Activated T-cell treated with anti-CD3 and anti-CD28 coated beads for 1 hour (primary cell): Measurements from ENCODE around the gene FBXL20.
"Not testable (repeated sequence)": the region's sequence is repeated elsewhere in the genome, so short reads cannot be mapped to it uniquely, and the experiment has no call there.

Experiments
- DNase-seq: peaks from one replicate; pipeline ENCODE4 v3.0.0-alpha.2; 2020; ENCODE audit warnings: low read depth

The FBXL20 gene

DNA sequence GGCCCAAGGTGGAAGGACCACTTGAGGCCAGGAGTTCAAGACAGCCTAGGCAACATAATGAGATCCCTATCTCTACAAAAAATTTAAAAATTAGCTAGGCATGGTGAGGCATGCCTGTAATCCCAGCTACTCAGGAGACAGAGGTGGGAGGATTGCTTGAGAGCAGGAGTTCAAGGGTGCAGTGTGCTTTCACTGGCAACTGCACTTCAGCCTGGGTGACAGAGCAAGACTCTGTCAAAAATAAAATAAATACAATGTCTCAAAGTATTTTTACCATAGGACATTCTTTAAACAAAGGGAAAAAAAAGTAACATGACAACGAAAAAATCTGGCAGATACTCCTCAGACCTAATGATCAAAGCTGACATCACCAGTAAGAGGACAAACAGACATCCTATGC is 72.6 kb downstream of the FBXL20 start:
- DNase-seq = no peak

DNA sequence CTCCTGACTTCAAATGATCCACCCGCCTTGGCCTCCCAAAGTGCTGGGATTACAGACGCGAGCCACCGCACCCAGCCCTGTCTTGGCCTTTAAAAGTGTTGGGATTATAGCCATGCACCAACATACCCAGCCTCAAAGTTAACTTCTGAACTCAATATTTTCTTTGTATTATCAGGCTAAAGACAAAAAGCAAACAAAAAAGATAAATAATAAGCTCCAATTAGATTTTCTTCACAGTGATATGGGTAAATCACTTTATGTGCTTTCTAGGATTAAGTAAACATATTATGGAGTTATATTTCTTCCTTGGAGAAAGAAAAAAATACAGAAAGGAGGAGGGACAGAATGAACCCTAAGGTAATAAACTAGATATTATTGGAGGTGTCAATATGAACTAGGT is 74.3 kb downstream of the FBXL20 start:
- DNase-seq = no peak

DNA sequence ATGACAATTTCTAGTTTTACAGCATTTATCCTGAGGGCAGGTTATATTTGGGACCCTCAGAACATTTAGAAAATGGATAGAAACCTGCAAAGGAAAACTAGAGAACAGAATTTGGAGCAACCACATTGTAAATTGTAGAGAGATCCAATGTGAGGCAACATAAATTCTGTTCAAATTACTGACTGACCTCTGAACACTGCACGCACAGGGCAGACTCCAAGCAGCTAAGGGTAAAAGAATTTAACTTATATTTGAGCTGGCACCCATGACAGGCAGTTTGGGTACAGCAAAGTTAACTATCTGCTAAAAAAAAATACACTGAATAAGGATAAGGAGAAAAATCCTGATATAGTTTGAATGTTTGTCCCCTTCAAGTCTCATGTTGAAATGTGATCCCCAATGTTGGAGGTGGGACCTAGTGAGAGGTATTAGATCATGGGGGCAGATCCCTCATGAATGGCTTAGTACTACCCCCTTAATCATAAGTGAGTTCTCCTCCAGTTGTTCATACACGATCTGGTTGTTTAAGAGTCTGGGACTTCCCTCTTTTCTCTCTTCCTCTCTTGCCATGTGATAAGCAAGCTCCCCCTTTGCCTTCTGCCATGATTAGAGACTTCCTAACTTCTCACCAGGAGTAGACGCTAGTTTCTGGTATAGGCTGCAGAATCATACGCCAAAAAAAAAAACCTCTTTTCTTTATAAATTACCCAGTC is 75.7 kb downstream of the FBXL20 start:
- no peak for DNase-seq

DNA sequence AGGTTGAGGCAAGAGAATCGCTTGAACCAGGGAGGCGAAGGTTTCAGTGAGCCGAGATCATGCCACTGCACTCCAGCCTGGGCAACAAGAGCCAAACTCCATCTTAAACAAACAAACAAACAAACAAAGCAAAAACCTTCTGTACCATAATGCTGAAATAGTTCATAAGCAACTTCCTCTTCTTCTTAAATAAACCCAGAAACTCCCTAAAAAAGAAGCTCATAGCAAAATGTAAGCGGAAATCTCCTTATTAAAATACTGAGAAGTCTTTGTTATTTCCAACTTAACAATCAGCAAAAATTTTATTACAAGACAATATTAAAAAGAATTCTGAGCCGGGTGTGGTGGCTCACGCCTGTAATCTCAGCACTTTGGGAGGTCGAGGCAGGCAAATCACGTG is 82.8 kb downstream of the FBXL20 start:
- DNase-seq = no peak

DNA sequence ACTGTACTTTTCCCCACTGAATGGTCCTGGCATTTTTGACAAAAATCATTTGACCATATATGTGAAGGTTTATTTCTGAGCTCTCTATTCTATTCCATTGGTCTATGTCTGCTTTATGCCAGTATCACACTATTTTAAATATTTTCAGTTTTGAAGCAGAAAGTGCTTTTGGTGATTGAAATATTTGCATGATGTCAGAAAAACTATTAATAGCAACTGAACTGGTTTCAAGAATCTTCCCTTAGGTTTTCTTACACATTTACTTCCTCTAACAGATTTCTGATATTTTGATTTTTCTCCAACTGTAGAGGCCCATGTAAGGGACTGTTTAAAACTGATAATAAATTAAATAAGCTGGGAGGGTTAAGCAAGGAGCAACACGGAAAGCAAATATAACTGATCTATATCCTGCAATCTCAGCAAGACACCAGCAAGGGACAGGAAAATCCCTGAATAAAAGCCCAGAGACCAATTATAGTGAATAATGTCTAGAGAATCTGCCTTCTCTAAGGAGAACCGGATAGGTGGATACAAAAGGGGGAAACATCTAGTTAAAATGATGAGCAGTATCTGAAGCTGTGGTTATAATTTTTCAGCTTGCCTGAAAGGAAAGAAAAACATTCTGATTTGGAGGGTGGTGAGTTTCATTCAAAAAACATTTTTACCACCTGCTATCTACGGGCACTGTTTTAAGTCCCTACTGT is 94.8 kb downstream of the FBXL20 start:
- DNase-seq = no peak

DNA sequence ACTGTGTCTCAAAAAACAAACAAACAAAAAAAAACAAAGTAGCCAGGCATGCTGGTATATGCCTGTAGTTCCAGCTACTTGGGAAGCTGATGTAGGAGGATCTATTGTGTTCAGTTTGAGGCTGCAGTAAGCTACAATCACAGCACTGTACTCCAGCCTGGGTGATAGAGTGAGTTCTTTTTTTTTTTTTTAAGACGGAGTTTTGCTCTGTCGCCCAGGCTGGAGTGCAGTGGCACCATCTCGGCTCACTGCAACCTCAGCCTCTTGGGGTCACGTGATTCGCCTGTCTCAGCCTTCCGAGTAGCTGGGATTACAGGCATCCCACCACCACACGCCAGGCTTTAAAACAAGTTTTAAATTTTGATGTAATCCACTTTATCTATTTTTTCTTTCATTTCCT is 95.4 kb downstream of the FBXL20 start:
- no peak for DNase-seq

DNA sequence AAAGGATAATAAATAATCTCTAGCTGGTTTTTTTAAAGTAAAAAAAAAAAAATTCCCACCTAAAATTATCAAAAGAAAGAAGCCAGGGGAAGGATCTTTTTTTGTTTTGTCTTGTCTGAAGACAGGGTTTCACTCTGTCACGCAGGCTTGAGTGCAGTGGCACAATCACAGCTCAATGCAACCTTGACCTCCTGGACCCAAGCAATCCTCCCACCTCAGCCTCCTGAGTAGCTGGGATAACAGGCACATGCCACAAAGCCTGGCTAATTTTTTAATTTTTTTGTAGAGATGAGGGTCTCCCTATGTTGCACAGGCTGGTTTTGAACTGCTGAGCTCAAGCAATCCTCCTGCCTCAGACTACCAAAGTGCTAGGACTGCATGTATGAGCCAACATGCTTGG is 97.2 kb downstream of the FBXL20 start:
- no peak for DNase-seq

DNA sequence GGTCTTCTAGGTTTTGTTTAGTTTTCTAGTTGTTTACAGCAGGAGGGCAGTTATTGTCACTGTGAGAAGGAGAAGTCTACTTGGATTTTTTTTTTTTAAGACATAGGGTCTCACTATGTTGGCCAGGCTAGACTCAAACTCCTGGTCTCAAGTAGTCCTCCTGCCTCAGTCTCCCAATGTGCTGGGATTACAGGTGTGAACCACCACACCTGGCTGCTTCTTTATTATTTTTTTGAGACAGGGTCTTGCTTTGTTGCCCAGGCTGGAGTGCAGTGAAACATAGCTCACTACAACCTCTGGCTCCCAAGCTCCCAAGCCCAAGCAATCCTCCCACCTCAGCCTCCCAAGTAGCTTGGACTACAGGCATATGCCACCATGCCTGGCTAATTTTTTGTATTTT is 107.4 kb downstream of the FBXL20 start:
- DNase-seq = no peak

DNA sequence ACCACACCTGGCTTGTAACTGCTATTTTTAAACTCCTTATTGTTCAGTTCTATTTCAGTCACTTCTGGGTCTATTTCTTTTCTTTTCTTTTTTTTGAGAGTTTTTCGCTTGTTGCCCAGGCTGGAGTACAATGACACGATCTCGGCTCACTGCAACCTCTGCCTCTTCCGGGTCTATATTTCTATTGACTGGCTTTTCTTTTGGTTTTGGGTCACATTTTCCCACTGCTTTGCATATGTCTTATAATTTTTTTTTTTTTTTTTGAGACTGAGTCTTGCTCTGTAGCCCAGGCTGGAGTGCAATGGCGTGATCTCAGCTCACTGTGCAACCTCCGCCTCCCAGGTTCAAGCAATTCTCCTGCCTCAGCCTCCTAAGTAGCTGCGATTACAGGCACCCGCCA is 108.9 kb downstream of the FBXL20 start:
- not testable (repeated sequence) for DNase-seq

DNA sequence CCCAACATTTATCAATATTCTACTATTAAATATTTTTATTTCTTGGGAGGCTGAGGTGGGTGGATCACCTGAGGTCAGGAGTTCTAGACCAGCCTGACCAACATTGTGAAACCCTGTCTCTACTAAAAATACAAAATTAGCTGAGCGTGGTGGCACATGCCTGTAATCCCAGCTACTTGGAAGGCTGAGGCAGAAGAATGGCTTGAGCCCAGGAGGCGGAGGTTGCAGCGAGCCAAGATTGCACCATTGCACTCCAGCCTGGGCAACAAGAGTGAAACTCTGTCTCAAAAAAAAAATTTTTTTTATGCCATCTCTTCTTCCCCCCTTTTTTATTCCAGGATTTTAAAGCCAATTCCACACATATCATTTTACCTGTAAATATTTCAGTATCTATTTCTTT is 114.9 kb downstream of the FBXL20 start:
- not testable (repeated sequence) for DNase-seq

DNA sequence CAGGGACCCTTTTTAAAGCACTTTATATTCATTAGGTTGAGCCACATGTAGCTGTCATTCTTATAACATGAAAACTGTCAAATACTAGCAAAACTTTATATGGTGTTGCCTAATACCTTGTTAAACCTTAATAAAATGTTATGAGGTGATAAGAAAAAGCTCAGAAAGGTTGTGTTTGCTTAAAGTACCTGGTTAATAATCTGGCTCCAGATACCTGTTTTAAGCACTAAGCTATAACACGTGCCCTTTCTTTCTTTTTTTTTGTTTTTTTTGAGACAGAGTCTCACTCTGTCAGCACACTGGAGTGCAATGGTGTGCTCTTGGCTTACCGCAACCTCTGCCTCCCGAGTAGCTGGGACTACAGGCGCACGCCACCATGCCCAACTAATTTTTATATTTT is 116.7 kb downstream of the FBXL20 start:
- no peak for DNase-seq

DNA sequence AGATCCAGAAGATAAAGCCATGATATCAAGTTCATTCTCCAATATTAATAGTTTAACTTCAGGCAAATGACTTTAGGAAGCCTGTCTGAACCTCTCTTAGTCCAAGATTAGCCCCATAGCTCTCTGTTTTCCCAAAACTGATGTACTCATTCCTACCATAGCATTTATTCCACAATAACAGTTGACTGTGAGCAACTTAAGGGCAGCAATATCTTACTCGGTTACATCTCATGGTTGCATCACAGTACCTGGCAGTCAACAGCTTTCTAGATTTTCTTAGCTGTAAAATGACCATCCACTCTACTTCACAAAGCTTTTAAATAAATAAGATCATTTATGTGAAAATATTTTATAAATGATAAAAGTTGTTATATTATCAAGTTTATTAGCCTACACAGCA is 117.5 kb downstream of the FBXL20 start:
- no peak for DNase-seq

DNA sequence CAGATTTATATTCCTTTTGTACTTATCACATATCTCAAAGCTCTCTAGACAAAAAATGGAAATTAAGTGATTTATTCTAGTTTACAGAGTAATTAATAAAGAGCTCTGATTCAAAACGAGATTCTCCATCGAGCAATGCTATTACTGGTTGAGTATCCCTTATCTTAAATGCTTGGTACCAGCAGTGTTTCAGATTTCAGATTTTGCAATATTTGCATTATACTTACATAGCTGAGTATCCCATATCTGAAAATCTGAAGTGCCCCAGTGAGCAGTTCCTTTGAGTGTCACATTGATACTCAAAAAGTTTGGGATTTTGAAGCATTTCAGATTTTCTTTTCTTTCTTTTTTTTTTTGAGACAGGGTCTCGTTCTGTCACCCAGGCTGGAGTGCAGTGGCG is 118.3 kb downstream of the FBXL20 start:
- DNase-seq = no peak

DNA sequence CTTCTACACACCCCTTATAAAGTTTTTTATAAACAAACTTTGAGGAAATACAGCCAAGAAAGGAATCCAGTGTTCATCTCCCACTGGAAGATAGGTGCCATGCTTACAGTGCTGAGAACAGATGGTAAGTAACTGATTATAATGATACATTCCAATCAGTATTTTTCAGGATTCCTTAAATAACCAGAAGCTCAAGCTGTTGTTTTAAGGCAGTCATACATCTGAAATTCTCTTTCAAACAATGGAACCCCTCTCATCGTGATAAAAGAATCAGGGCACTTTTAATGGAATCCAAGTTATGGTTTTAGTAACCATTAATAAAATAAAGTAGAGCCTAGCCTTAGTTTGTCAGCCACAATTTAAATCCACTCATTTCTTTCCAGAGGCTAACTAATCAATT is 119.6 kb downstream of the FBXL20 start:
- no peak for DNase-seq

DNA sequence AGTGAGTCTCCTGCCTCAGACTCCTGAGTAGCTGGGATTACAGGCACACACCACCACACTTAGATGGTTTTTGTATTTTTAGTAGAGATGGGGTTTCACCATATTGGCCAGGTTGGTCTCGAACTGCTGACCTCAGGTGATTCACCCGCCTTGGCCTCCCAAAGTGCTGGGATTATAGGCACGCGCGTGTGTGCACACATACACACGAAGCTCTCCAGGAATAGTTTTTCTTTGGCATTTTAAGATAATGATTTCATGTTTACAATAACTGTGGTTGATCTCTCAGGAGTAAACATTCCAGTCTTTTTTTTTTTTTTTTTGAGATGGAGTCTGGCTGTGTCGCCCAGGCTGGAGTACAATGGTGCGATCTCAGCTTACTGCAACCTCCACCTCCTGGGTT is 123.2 kb downstream of the FBXL20 start:
- not testable (repeated sequence) for DNase-seq

DNA sequence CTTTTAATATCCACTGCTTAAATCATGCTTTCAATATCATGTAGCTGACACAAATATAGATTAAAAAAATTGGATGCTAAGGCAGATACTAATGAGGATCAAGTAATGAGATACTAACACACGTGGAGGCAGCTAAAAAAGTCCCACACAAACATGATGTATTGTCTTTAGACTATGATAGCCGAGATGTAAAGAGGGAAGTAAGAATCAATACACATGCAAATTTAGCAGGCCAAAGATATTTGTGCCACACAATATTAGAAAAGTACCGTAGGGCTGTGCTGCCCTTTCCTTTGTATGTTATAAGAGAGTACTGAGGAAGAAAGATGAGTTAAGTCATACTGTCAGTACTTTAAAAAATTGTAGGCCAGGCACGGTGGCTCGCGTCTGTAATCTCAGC is 124.3 kb downstream of the FBXL20 start:
- DNase-seq = no peak

DNA sequence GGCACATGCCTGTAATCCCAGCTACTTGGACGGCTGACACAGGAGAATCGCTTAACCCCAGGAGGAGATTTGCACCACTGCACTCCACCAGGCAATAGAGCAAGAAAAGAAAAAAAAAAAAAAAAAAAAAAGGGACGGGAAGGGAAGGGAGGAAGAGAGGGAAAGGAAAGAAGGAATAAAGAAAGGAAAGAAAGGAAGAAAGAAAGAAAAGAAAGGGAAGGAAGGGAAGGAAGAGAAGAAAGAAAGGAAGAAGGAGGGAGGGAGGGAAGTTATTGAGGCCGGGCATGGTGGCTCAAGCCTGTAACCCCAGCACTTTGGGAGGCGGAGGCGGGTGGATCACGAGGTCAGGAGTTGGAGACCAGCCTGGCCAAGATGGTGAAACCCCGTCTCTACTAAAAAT is 125.3 kb downstream of the FBXL20 start:
- DNase-seq = no peak

DNA sequence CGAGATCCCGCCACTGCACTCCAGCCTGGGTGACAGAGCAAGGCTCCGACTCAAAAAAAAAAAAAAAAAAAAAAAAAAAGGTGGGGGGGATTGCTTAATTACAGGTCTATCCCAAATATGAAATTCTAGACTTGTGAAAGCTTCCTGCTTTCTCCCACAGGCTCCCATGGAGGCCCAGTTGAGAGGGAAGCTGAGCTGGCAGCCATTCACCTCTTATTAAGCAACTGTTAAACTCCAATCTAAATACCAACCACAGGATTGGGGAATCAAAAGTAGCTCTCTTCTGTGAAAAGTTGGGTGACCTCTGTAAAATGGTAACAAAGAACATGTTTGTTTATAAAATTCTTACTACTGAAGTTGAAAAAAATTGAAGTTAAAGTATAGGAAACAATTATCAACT is 129.9 kb downstream of the FBXL20 start:
- DNase-seq = no peak

DNA sequence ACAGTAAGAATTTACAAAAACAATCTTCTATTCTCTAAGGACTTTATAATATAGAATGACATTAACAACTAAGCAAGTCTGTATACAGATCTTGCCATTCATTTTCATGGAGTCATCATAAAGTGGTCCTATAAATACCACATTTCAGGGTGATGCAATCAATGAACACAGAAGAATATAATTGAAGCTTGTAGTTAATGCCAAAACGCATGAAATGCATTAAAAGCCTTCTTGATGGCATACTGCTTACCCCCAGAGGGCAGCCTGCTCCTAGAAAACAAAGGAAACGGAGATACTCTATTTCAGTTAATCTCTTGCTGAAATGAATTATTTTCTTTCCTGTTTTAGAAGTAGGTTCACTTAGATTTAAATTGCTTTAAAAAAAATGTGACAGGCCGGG is 130.5 kb downstream of the FBXL20 start:
- DNase-seq = no peak

DNA sequence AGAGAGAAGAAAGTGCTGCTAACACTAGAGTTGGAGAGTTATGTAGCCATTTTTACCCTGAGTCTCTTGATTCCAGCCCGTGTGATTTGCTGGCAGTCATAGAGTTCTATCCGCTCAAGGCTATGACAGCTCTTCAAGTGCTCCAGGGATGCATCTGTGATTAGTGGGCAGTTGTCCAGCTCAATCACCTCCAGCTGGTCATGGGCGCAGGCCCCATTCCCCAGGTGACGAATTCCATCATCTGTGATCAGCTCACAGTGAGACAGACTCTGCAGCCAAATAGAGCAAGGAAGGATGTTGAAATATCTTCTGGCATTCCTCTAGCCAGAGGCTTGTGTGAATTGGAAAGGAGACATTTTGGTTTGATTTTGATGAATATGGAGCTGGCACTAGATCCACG is 137.3 kb downstream of the FBXL20 start:
- DNase-seq = no peak

DNA sequence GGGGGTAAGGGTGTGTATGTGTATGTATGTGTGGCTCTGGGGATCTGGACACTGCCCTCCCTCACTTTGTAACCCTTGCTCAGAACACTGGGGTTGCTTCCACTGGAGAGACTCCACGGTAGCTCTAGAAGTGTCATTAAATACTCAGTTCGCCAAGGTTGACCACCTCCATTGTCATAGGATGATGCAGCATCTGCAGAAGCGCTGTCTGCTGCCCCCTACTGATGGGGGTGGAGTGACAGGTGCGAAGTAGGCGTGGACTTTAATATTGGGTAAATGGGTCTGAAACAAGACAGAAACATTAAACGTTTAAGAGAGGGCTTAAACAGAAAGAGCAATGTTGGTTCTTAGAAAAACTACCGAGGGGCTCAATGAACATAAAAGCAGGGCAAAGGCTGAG is 140.1 kb downstream of the FBXL20 start:
- no peak for DNase-seq

DNA sequence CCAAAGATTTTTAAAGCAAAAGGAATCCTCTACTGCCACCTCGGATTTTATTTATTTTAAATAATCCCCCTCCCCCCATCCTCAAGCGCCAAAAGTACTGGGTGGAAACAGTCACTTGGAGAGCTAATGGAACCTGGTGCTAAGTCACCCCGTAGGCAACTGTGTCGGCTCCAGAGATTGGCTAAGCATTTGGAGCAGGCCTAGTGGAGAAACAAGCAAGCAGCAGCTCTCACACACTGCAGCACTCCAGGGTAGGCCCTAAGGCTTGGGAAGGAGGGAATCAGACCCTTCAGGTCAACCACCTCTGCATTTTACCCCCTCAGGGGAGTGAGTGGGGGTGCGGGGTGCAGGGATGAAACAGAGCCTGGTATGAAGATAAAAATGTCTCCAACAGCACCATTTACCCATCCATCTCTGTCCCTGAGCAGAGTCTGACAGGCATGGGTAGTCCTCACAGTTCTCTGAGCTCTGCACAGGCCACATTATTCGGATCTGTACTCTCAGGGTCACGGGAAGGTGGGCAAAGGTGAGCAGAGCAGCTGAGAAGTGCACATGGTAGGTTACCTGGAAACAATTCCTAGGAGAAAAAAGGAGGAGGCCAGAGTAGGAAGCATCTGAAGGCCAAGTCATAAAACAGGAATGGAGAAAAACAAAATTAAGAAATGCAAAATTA is 148.5 kb downstream of the FBXL20 start:
- DNase-seq = no peak

DNA sequence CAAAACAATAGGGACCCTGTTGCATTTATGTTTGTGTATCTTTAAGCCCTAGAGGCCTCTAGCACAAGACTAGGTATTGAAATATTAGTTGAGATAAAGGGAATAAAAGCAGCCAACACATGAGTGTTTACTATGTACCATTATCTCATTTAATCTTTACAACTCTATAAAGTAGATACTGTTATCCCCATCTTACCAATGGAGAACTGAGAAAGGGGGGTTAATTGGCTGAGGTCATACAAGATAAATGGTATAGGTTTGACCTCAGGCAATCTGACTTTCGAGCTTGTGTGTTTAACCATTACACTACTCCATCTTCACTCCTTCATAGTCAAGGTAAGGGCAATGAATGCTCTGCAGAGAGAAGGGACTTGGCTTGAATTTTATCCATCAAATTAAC is 149.4 kb downstream of the FBXL20 start:
- DNase-seq = no peak
